ENCODE measurements around the gene TXNDC5.

The TXNDC5 gene

GRCh38 chr6:7910654-7911344 is at the start of gene TXNDC5:
TSS of gene TXNDC5 (minus strand) at chr6:7910788. CDS start at chr6:7910776, 12 bp downstream.
- DNase-seq (ENCODE audit: low read depth in 4 of 4, low spot score in 1 of 4): peak; percentile 33 to 74 (median 63)

- DNase-seq (ENCODE audit: low read depth in 4 of 4, low spot score in 1 of 4): no peak
Measured at GRCh38 chr6:7960141-7960540, 49.6 kb upstream of the TXNDC5 start.

DNA sequence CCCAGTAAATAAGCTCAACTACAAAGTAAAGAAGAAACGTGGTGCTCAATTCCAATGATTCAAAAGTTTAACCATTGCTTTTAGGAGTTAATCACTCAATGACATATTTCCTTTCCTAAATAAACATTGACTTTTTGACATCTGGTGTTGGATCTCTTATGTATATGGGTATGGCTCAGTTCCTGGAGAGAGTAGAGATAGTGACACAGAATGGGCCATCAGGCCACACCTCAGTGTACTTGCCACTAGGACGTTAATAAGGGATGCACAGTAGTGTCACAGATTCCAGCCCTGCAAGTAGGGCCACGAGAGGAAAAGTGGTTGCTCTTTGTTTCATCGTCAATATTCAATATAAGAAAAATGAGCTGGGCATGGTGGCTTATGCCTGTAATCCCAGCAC is 48.9 kb upstream of the TXNDC5 start:
- DNase-seq (ENCODE audit: low read depth in 4 of 4, low spot score in 1 of 4): no peak

GRCh38 chr6:7958464-7958863 is 47.9 kb upstream of the TXNDC5 start:
- no peak for DNase-seq (ENCODE audit: low read depth in 4 of 4, low spot score in 1 of 4)

DNA sequence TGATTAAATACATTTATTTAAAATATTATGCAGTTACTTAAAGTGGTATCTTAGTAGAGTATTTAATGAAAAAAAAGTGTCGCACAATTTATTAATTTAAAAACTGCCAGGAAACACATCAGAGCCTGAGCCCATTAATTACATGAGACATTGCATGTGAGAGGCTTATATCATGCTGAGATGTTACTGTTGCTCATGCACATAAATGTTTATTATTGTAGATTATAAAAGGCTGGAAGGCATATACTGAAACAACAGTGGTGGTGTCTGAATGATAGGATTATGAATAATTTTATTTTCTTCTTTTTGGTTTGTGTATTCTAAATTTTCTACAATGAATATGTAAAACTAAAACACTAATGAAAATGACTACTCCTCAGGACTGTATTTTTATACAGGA is 45.7 kb upstream of the TXNDC5 start:
- no peak for DNase-seq (ENCODE audit: low read depth in 4 of 4, low spot score in 1 of 4)

DNA sequence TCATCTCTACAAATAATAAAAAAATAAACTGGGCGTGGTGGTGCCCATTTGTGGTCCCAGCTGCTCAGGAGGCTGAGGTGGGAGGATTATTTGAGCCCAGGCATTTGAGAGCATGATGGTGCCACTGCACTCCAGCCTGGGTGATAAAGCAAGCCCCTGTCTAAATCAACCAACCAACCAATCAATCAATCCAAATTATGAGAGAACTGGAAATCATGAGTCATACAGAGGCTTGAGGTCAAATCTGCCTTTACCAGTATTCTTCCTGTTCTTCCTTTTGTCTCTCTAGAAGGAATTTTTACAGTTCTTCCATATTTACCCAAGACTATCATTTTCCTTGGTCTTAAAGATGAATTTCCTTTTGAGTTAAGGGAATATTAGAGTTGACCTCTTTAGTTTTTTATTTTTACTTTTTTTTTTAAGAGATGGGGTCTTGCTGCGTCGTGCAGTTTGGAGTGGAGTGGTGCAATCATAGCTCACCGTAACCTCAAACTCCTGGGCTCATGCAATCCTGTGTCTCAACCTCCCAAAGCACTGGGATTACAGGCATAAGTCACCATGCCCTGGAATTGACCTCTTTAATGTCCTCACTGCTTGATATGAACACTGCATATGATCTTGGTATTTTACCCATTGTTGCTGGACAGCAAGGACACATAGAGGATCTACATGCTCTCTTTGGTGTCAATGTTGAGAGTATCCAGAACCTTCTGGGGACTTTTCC is 44.1 kb upstream of the TXNDC5 start:
- no peak for DNase-seq (ENCODE audit: low read depth in 4 of 4, low spot score in 1 of 4)

GRCh38 chr6:7953753-7954152 is 43.2 kb upstream of the TXNDC5 start:
- DNase-seq (ENCODE audit: low read depth in 4 of 4, low spot score in 1 of 4): no peak

DNA sequence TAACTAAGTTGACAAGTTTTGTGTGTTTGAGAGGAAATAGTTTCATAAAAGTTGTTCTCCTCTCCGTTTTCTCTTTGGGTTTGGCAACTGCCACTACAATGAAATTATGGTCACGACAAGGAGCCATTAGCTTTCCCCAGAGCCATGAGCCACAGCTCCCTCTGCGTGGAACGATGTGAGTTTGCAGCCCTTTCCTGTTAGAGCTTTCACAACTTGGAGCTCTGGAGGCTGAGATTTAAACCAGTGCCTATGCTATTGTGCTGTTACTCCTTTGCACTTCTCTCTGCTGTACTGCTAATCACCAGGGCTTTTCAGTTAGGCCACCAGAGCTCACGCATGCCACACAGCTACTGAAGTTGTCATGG is 29.3 kb upstream of the TXNDC5 start:
- no peak for DNase-seq (ENCODE audit: low read depth in 4 of 4, low spot score in 1 of 4)

DNA sequence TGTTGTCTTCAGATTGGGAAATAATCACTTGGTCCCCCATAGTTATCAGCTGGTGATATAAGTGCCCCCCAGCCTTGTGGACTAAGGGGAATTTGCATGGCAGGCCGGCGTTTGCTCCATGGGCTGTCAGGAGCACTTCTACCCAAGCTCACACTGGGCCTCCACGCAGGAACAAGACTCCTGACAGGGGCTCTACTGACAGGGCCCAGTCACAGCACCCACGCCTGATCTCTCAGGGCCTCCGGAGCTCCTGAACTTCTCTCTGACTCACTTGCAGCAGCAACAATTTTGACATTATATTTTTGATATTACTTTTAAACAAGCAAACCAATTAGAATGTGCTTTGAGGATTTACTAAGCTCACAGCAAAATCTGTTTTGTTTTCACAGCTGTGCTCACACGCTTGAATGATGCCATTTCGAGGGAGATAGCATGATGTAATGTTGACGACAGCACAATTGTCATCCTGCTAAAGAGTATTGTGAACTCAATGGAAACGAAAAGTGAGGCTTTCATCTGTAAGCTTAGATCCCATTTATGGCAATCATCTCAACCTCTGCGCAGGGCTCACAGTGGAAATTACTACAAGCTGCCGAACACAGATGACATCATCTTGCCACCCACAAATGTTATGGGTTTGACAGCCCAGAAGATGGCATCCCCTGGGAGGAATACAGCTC is 28.7 kb upstream of the TXNDC5 start:
- no peak for DNase-seq (ENCODE audit: low read depth in 4 of 4, low spot score in 1 of 4)

DNA sequence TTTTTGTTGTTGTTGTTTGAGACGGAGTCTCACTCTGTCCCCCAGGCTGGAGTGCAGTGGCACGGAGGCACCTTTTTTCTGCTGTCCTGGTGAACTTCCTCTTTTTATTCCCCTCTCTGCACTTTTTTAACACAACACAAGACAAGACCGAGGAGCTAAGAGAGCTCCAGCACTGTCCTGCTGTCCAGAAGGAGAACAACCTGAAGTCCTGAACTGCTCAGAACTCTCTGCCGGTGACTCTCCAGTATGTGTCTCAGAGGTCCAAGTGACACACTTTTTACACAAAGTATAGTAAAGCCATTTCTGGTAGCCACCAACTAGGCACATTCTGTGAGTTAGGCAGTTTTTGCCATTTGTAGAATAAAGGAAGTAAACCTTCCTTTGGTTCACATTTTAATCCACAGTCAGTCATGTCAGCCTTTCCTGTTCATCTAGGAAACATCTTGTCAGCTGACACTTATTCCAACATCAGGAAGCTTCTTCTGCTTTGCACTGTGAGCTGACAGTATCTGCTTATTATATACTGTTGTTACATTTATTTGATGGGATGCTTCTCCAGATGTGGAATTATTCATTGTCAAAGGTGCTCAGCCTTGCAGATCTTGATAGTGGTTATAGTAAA is 28.1 kb upstream of the TXNDC5 start:
- DNase-seq (ENCODE audit: low read depth in 4 of 4, low spot score in 1 of 4): no peak

DNA sequence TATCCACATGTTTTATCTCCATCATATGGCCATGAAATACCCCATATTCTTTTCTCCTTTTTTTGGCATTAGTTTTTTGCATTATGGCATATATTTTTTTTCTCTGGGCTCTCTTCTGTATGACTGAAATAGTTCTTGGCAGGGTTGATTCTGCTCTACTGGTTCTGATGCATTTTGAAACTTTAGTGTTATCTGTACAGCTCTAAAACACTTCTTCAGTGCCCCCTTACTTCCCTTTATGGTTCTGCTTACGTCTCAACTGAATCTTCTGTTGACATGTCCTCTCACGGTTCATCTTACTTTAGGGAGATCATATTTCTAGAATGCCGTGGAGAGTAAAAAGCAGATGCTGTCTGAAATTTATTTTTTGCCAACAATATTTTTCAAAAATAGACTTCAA is 23.2 kb upstream of the TXNDC5 start:
- no peak for DNase-seq (ENCODE audit: low read depth in 4 of 4, low spot score in 1 of 4)

DNA sequence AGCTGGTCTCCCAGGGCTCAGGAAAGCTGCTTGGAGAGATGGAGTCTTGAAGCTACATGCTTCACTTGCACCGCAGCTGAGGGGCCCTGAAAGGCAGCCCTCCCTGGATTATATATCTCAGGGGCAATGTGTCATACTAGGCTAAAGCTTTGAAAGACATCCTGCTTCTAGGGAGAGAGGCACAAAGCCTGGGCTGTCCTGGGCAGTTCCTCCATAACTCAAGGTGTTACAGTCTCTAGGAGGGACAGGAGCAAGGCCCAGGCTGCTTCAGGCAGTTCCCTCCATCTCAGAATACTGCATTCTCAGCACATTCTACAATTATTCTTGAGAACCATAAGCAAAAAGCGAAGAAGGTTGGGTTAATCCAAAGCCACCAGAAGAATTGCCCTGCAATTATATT is 22.0 kb upstream of the TXNDC5 start:
- no peak for DNase-seq (ENCODE audit: low read depth in 4 of 4, low spot score in 1 of 4)

- no peak for DNase-seq (ENCODE audit: low read depth in 4 of 4, low spot score in 1 of 4)
Measured at GRCh38 chr6:7924867-7925266, 14.3 kb upstream of the TXNDC5 start.

GRCh38 chr6:7922596-7922995 is 12.0 kb upstream of the TXNDC5 start:
- no peak for DNase-seq (ENCODE audit: low read depth in 4 of 4, low spot score in 1 of 4)

GRCh38 chr6:7921632-7922092 is 11.1 kb upstream of the TXNDC5 start:
- DNase-seq (ENCODE audit: low read depth in 4 of 4, low spot score in 1 of 4): no peak

DNA sequence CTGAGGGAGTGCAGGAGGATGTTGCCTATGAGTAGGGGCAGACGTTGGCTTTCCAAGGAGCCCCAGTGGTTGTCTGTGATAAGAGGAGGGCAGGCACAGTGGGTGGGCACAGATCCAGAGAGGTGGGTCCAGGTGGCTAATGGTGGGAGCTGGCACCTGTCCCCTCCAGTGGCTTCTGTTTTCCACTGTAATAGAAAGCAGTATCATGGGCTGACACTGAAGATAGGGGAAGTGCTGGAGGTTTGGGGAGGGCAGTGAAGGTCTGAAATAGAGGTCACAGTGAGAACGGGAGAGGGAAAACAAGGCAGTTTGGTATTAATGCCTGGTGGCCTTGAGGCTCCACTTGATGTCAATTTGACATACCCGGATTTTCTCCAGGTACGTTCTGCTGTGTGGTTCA is 10.5 kb upstream of the TXNDC5 start:
- DNase-seq (ENCODE audit: low read depth in 4 of 4, low spot score in 1 of 4): no peak

DNA sequence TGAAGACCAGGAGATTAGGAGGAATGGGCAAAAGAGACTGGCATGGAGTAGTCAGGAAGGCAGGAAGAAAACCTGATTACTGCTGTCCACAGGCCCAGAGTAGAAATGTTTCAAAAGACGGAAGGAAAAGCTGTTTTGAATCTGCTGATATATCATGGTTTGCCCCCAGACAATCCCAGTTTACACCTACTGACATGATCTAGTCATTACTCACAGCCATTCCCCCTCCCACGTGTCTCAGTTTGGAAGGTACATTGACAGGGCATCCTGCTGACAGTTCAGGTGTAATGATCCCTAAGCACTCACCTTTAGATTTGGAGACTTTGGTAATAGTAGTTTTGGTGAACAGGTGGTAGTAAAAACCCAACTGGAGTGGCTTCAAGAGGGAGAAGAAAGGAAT is 9.8 kb upstream of the TXNDC5 start:
- no peak for DNase-seq (ENCODE audit: low read depth in 4 of 4, low spot score in 1 of 4)

DNA sequence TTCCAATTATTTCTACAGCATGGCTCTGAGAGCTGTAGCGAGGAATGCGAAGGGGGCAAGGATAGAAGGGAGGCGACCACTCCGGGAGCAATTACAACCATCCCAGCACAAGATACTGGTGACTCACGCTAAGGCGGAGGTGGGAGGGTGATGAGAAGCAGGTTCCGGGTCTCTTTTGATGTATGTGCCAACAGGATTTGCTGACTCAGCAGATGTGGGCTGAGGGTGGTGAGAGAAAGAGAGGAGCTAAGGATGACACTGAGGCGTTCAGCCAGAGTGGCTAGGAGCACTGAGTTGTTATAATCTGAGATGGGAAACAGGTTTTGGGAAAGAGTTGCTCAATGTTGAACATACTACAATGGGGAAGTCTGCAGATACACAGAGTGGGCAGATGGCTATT is 9.3 kb upstream of the TXNDC5 start:
- peak in 1 of 4 experiments; percentile 30 for DNase-seq (ENCODE audit: low read depth in 4 of 4, low spot score in 1 of 4)

DNA sequence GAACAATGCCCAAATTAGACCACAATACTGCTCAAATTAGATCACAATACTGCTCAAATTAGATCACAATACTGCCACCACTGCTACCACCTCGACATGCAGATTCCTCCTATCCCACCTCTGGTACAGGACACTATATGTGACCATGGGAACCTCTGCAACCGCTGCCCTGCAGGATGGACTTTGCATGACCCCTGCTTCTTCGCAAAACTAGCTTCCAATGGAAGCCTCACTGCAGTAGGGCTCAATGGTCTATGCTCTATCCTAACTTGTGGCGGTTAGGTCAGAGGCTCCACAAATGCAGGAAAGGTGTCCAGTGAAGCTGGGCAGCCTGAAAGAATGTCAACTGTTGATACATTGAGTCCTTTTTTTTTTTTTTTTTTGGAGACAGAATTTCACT is 7.8 kb upstream of the TXNDC5 start:
- no peak for DNase-seq (ENCODE audit: low read depth in 4 of 4, low spot score in 1 of 4)

GRCh38 chr6:7917729-7918128 is 7.1 kb upstream of the TXNDC5 start:
- no peak for DNase-seq (ENCODE audit: low read depth in 4 of 4, low spot score in 1 of 4)

DNA sequence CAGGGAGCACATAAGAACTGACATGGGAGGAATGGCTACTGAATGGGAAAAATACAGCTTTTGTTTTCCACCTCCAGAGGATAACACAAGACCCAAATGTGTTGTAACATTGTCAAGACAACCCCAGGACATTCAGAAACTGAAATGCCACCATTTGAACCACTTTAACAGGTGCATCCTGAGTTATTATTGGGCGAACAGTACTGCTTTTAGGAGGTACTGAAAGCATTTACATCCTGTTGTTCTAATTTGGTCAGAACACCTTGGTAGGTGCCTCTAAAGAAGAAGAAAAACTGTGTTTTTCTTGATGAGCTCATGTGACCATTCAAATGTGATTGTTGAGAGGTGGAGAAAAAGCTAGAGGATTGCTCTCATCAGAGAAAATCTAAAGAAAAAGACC is 6.4 kb upstream of the TXNDC5 start:
- DNase-seq (ENCODE audit: low read depth in 4 of 4, low spot score in 1 of 4): no peak

Data from stimulated activated CD4-positive, alpha-beta T cell treated with anti-CD3 and anti-CD28 coated beads, Interleukin-1b, Interleukin-23, amount 100 ng/mL, for 24 hours (primary cell).